Naive thymus-derived CD8-positive, alpha-beta T cell (primary cell): ENCODE measurements around the gene TIMM50. TPM values are rescaled to one million over a fixed set of nuclear protein-coding genes. Genes with fewer than 3 reads are reported as not detected.

Experiments
- ATAC-seq, 2 donors: fragments of 150-1000 bp; cut with Tn5 transposase in 1 of 2; sonication (Bioruptor Pico), chemical (Tn5 transposase) in 1 of 2; 1 replicate in 1 of 2; 2 replicates in 1 of 2; pipeline ENCODE4 v1.10.0; 2021; ENCODE audit warnings: mild to moderate bottlenecking in 2 of 2, moderate library complexity in 2 of 2
- POLR2A ChIA-PET: fragments of 350-600 bp; sonication (Branson Sonifier 250); formaldehyde crosslinking; loops from one replicate; lab custom pipeline; 2021; ENCODE audit warnings: antibody characterized with exemption; lab: Charles Lee
- DNase-seq, 10 donors: peaks; one replicate each; pipeline versions ENCODE4 v3.0.0 to v3.0.0-alpha.2; 2020 to 2022
- H3K27ac Mint-ChIP-seq, 10 donors: one replicate each; pipeline ENCODE4 v1.8.0; 2020 to 2022; ENCODE audit warnings: mild to moderate bottlenecking in 10 of 10, mixed read lengths in 10 of 10, moderate library complexity in 4 of 10, inconsistent platforms in 1 of 10
- H3K27me3 Mint-ChIP-seq, 5 donors: one replicate each; pipeline ENCODE4 v1.8.0; 2021 to 2022; ENCODE audit warnings: mixed read lengths in 5 of 5
- H3K36me3 Mint-ChIP-seq, 3 donors: one replicate each; pipeline ENCODE4 v1.8.0; 2020 to 2022; ENCODE audit warnings: mixed read lengths in 3 of 3, mild to moderate bottlenecking in 2 of 3, inconsistent platforms in 1 of 3
- H3K4me1 Mint-ChIP-seq, 4 donors: one replicate each; pipeline ENCODE4 v1.8.0; 2021 to 2022; ENCODE audit warnings: mixed read lengths in 4 of 4
- H3K4me3 Mint-ChIP-seq, 10 donors: one replicate each; pipeline ENCODE4 v1.8.0; 2020 to 2022; ENCODE audit warnings: mild to moderate bottlenecking in 10 of 10, mixed read lengths in 10 of 10, moderate library complexity in 6 of 10, inconsistent platforms in 1 of 10
- H3K9me3 Mint-ChIP-seq, 9 donors: one replicate each; pipeline ENCODE4 v1.8.0; 2020 to 2022; ENCODE audit warnings: mixed read lengths in 9 of 9, mild to moderate bottlenecking in 3 of 9, inconsistent platforms in 1 of 9, moderate library complexity in 1 of 9
- polyA plus RNA-seq, 3 donors: library from polyadenylated mRNA; unstranded; fragments of 300-500 nt; fragmentation: Illumina TruSeq; gene quantifications; one replicate each; pipeline ENCODE4 v1.2.3, GENCODE V29; 2021
- total RNA-seq, 8 experiments: library from RNA in 2 of 8; stranded (reverse) in 2 of 8; gene quantifications; one replicate each; pipeline ENCODE4 v1.2.3 and lab custom pipeline; 2021 to 2026

TIMM50 gene
- total and polyA plus RNA-seq, 5 experiments from 2014 or later = 41.4 to 53.3 (median 47.5) TPM

DNA sequence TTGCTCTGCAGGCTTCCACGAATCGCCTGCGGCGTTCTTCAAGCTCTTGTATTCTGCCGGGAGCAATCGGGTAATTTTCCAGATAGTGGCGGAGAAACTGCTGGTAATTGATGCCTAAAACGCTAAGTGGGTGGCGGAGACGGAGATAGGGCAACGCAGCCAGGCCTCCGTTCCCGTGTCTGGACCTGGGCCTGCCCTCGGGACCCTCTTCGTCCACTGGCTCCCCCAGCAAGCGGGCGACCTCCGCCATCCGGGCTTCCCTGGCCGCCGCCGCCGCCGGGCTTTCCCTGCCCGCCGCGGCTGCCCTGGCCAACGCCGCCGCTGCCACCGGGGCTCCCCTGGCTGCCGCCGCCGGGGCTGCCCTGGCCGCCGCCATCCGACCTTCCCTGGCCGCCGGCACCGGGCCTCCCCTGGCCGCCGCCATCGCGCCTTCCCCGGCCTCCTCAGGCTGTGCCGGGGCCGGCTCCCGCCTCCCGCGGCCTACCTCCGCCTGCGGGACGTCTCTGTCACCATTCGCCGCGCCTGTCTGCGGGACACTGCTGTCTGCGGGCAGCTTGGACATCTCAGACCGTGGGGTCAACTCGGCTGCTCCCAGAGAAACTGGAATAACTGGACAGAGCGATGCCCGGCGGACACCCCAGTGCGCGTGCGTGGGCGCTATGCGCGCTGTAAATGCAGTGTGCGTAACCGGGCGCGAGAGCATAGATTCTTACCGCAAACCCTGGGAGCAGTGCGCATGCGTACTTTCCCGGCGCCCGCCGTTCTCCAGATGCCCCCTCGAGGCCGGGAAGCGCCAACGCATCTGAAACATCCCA is 59.1 kb downstream of the TIMM50 start, which contains the start of gene EID2:
EID2 (minus strand) TSS at position 644 of the 815 bp plus-strand sequence; CDS start at position 562, 82 bp downstream.
- POLR2A ChIA-PET = interaction anchor here (0.5 to 1.7 kb wide), 4 partner anchors 12 to 104 kb away, joined by 3 to 9 read pairs (median 3); partner anchors contain the start of gene RPS16
- H3K9me3 Mint-ChIP-seq = no peaks in the 10 kb centered on the region

DNA sequence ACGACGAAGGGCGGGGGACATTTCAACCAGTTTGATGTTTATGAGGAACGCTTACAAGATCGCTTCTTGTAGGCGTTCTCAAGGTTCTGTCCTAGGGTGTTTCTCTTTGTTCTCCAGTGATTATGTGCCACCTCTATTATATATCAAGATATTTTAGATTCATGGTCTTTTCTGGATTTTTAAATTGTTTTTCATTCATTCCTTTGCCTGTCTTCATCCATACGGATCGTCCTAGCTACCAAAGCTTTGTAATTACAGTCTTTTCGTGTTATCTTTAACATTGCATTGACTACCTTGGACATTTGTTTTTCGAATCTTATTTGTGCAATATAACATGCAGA is 59.7 kb downstream of the TIMM50 start:
- ATAC-seq (no peak), DNase-seq (no peak)
- Mint-ChIP-seq H3K9me3 (no peaks in the 10 kb centered on the region), H3K27ac (peak overlapping the region; percentile 94 to 99 (median 99)), H3K4me3 (peak overlapping the region; percentile 92 to 98 (median 96)), H3K4me1 (peaks cover 29 to 87% (median 68%) of the 10 kb centered on the region in 4 donors), H3K27me3 (peaks cover 0 to 2% (median 0%) of the 10 kb centered on the region in 5 donors), H3K36me3 (peaks cover 0 to 12% (median 0%) of the 10 kb centered on the region in 3 donors)
- POLR2A ChIA-PET = interaction anchor here (0.5 to 1.7 kb wide), 2 partner anchors 24 to 105 kb away, joined by 3 to 9 read pairs; partner anchors contain the start of gene RPS16

More for the DNA sequence above, 59.1 kb downstream of the TIMM50 start, which contains the start of gene EID2:
- peak; percentile 84 to 85 for ATAC-seq
- H3K36me3 Mint-ChIP-seq = peaks cover 0 to 12% (median 0%) of the 10 kb centered on the region in 3 donors
- peak within 1 kb of the TSS; percentile 92 to 98 (median 96) for H3K4me3 Mint-ChIP-seq
- peaks cover 0 to 2% (median 0%) of the 10 kb centered on the region in 5 donors for H3K27me3 Mint-ChIP-seq
- DNase-seq = peak; percentile 87 to 96 (median 93)
- peak within 1 kb of the TSS; percentile 94 to 99 (median 99) for H3K27ac Mint-ChIP-seq
- H3K4me1 Mint-ChIP-seq = peaks cover 29 to 83% (median 65%) of the 10 kb centered on the region in 4 donors

Other genes with a start within 250 kb of the TIMM50 start
- not detected for gene IFNL3, start 235.8 kb upstream of the TIMM50 start, total RNA-seq
- gene IFNL3, start 235.8 kb upstream of the TIMM50 start, polyA plus RNA-seq = not detected
- not detected for gene IFNL4, start 232.0 kb upstream of the TIMM50 start, total RNA-seq
- under 1 TPM in 2 of 3 donors, not detected in 1; 0.11 to 0.17 TPM for gene IFNL4, start 232.0 kb upstream of the TIMM50 start, polyA plus RNA-seq
- not detected for gene IFNL2, start 212.4 kb upstream of the TIMM50 start, total RNA-seq
- not detected for gene IFNL2, start 212.4 kb upstream of the TIMM50 start, polyA plus RNA-seq
- not detected for gene IFNL1, start 184.4 kb upstream of the TIMM50 start, total RNA-seq
- under 1 TPM in 1 of 3 donors, not detected in 2; 0.65 TPM for gene IFNL1, start 184.4 kb upstream of the TIMM50 start, polyA plus RNA-seq
- 10 to 100 TPM; 10.1 TPM for gene LRFN1, start 160.0 kb upstream of the TIMM50 start, total RNA-seq
- gene LRFN1, start 160.0 kb upstream of the TIMM50 start, polyA plus RNA-seq = 1 to 10 TPM; 3.2 to 4.4 (median 3.5) TPM
- 100 to 1,000 TPM; 373 to 393 TPM for gene GMFG, start 144.8 kb upstream of the TIMM50 start, total RNA-seq
- gene GMFG, start 144.8 kb upstream of the TIMM50 start, polyA plus RNA-seq = 1,000 to 10,000 TPM; 1,026 to 1,392 (median 1,316) TPM
- gene SAMD4B, start 138.4 kb upstream of the TIMM50 start, total RNA-seq = 10 to 100 TPM; 49.8 to 55.2 TPM
- 10 to 100 TPM in 1 of 3 donors, 1 to 10 TPM in 2; 5.4 to 12.3 (median 6.4) TPM for gene SAMD4B, start 138.4 kb upstream of the TIMM50 start, polyA plus RNA-seq
- 10 to 100 TPM; 44.4 to 47.4 TPM for gene PAF1, start 89.7 kb upstream of the TIMM50 start, total RNA-seq
- 10 to 100 TPM; 30.7 to 53.0 (median 43.8) TPM for gene PAF1, start 89.7 kb upstream of the TIMM50 start, polyA plus RNA-seq
- 10 to 100 TPM; 53.8 to 59.0 TPM for gene MED29, start 89.5 kb upstream of the TIMM50 start, total RNA-seq
- gene MED29, start 89.5 kb upstream of the TIMM50 start, polyA plus RNA-seq = 10 to 100 TPM; 48.1 to 71.4 (median 59.6) TPM
- gene ZFP36, start 74.0 kb upstream of the TIMM50 start, total RNA-seq = 100 to 1,000 TPM; 184 to 188 TPM
- 100 to 1,000 TPM in 2 of 3 donors, 10 to 100 TPM in 1; 70.4 to 137 (median 109) TPM for gene ZFP36, start 74.0 kb upstream of the TIMM50 start, polyA plus RNA-seq
- gene PLEKHG2, start 68.2 kb upstream of the TIMM50 start, total RNA-seq = 10 to 100 TPM; 14.3 to 23.8 TPM
- 1 to 10 TPM; 4.2 to 5.0 (median 4.8) TPM for gene PLEKHG2, start 68.2 kb upstream of the TIMM50 start, polyA plus RNA-seq
- 1,000 to 10,000 TPM; 3,730 to 3,760 TPM for gene RPS16, start 44.9 kb upstream of the TIMM50 start, total RNA-seq
- 1,000 to 10,000 TPM; 2,588 to 2,812 (median 2,742) TPM for gene RPS16, start 44.9 kb upstream of the TIMM50 start, polyA plus RNA-seq
- gene SUPT5H, start 35.3 kb upstream of the TIMM50 start, total RNA-seq = 100 to 1,000 TPM; 185 to 196 TPM
- 100 to 1,000 TPM in 1 of 3 donors, 10 to 100 TPM in 2; 79.9 to 115 (median 96.6) TPM for gene SUPT5H, start 35.3 kb upstream of the TIMM50 start, polyA plus RNA-seq
- under 1 TPM; 0.22 to 0.36 TPM for gene DLL3, start 18.1 kb downstream of the TIMM50 start, total RNA-seq
- gene DLL3, start 18.1 kb downstream of the TIMM50 start, polyA plus RNA-seq = 1 to 10 TPM; 1.1 to 1.9 (median 1.8) TPM
- not detected for gene SELENOV, start 34.3 kb downstream of the TIMM50 start, total RNA-seq
- not detected for gene SELENOV, start 34.3 kb downstream of the TIMM50 start, polyA plus RNA-seq
- 1 to 10 TPM; 5.9 to 7.7 TPM for gene EID2B, start 52.0 kb downstream of the TIMM50 start, total RNA-seq
- 1 to 10 TPM; 4.9 to 7.6 (median 6.4) TPM for gene EID2B, start 52.0 kb downstream of the TIMM50 start, polyA plus RNA-seq
- gene EID2, start 59.3 kb downstream of the TIMM50 start, total RNA-seq = 10 to 100 TPM; 20.3 to 21.2 TPM
- 10 to 100 TPM; 19.8 to 37.1 (median 22.1) TPM for gene EID2, start 59.3 kb downstream of the TIMM50 start, polyA plus RNA-seq
- not detected for gene LGALS13, start 121.7 kb downstream of the TIMM50 start, total RNA-seq
- not detected for gene LGALS13, start 121.7 kb downstream of the TIMM50 start, polyA plus RNA-seq
- not detected for gene LGALS16, start 175.1 kb downstream of the TIMM50 start, total RNA-seq
- gene LGALS16, start 175.1 kb downstream of the TIMM50 start, polyA plus RNA-seq = not detected
- gene LGALS14, start 223.6 kb downstream of the TIMM50 start, total RNA-seq = not detected
- gene LGALS14, start 223.6 kb downstream of the TIMM50 start, polyA plus RNA-seq = not detected